GM12801 (cell line): Measurements from ENCODE around the gene TAF10.

Source experiments
- CTCF ChIP-seq: IDR thresholded peaks from one replicate; pipeline ENCODE4 v1.5.1; 2011; ENCODE audit warnings: control low read depth; ENCODE audit not compliant: insufficient read length; ENCODE audit errors: extremely low read depth

The TAF10 gene

GRCh38 chr11:6608726-6609501 is 3.1 kb downstream of the TAF10 start:
- TF ChIP-seq CTCF, result no peak

- no peak for TF ChIP-seq CTCF
Observed at GRCh38 chr11:6608011-6608410, 4.0 kb downstream of the TAF10 start.

GRCh38 chr11:6607190-6607795 is 4.7 kb downstream of the TAF10 start:
- no peak for TF ChIP-seq CTCF

- no peak for TF ChIP-seq CTCF
Observed at GRCh38 chr11:6606471-6607189, 5.4 kb downstream of the TAF10 start.

GRCh38 chr11:6604790-6605189 is 7.2 kb downstream of the TAF10 start:
- TF ChIP-seq CTCF, result no peak

- TF ChIP-seq CTCF, result no peak
Observed at GRCh38 chr11:6604081-6604626, 7.9 kb downstream of the TAF10 start.
